DOHH2 (cell line): ENCODE data around the gene GIPC3.

ENCODE experiments used
- CTCF ChIP-seq: fragments of 200-600 bp; sonication (generic); IDR thresholded peaks from one replicate; pipeline ENCODE4 v1.5.1; 2014; ENCODE audit warnings: antibody characterized with exemption, mild to moderate bottlenecking, low read depth, low read length; ENCODE audit not compliant: poor library complexity, severe bottlenecking
- EZH2phosphoT487 ChIP-seq: fragments of 200-600 bp; sonication (generic); IDR thresholded peaks from 2 replicates; pipeline ENCODE4 v1.6.1; 2017; ENCODE audit warnings: borderline replicate concordance, mild to moderate bottlenecking, antibody characterized with exemption, low read length, moderate library complexity, mixed read lengths

GRCh38 chr19:3591876-3592613, 6.8 kb downstream of the GIPC3 start:
- no peak for TF ChIP-seq CTCF
- TF ChIP-seq EZH2phosphoT487: no peak
